LNCaP clone FGC (cell line): Measurements from ENCODE around the gene HCN1.

Source experiments
- DNase-seq: peaks from one replicate; pipeline ENCODE4 v3.0.0-alpha.2; 2011; ENCODE audit warnings: low read depth
- H3K4me3 ChIP-seq: 2 replicates; pipeline ENCODE4 v1.5.1; 2011; ENCODE audit warnings: mild to moderate bottlenecking, low read depth, low read length, control low read depth
- CTCF ChIP-seq: IDR thresholded peaks from 2 replicates; pipeline ENCODE4 v1.5.1; 2012; ENCODE audit warnings: mild to moderate bottlenecking; ENCODE audit not compliant: control insufficient read depth, insufficient read depth; ENCODE audit errors: extremely low read depth

The HCN1 gene

DNA sequence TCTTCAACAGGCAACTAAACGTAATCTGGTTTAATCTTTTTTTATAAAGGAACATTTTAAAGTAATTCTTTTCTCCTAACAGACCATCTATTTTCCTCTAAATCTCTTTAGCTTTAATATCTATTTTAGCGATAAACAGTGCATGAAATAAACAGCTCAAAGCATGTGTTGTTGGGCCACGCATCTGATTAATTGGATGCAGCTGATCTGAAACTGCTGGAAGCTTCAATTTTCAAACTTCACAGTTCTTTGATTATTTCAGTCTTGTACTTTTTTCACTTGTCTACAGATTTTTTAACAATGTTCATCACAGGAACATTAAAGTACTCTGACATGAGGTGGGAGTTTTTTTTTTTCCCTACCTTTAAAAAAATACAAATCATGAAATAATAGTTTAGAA lies 443.6 kb downstream of the HCN1 start:
- TF ChIP-seq CTCF, result no peak
- H3K4me3 ChIP-seq, result no peak overlapping the region
- no peak for DNase-seq

DNA sequence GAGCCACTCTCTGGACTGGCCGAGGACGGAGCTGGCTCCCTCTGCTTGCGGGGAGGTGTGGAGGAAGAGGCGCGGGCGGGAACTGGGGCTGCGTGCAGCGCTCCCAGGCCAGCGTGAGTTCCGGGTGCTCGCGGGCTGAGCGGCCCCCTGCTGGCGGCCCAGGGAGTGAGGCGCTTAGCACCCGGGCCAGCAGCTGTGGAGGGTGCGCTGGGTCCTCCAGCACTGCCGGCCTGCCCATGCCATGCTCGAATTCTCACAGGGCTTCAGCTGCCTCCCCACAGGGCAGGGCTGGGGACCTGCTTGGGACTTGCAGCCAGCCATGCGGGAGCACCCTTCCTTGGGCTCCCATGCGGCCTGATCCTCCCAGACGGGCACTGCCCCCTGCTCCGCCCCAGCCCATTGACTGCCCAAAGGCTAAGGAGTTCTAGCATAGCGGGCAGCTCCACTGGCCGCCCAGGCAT lies 470.6 kb downstream of the HCN1 start:
- no peak for DNase-seq
- peak; percentile 64 for TF ChIP-seq CTCF
- no peak overlapping the region for H3K4me3 ChIP-seq

DNA sequence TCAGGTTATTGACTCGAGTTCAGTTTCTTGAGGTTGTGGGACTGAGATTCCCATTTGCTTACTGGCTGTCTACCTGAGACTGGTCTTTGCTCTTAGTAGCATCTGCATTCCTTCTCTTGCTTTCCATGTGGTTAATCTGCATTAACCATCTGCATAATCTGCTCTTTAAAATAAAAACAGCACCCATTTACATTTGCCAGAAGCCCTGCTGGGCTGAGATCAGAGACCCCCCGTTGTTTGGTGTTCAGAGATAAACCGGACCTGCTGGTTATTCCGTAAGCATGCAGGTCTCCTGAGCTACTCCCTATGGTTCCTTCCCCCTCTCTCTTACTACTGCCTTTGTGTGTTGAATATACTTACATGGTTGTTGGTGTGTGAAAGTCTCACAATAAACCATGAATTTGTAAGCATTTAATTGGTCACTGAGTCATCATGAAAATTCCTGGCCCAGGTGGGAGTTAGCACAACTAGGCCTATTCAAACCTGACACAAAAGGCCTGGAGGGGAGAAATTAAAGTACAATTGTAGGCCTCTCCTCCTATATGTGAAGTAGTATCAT lies 490.7 kb downstream of the HCN1 start:
- TF ChIP-seq CTCF, result no peak
- DNase-seq, result no peak
- no peak overlapping the region for H3K4me3 ChIP-seq
